C4-2B (cell line): ENCODE measurements around the gene ARHGAP26.

Source experiments
- H3K27ac ChIP-seq: fragments of 450-650 bp; 2 replicates; pipeline ENCODE4 v1.5.1; 2017
- ZFX ChIP-seq: fragments of 450-650 bp; IDR thresholded peaks from 2 replicates; pipeline ENCODE4 v1.6.1; 2017
- TF ChIP-seq, protein P1 (sequence below): fragments of 450-650 bp; conservative IDR thresholded peaks from 2 replicates; pipeline ENCODE4 v1.5.1; 2017; ENCODE audit warnings: mild to moderate bottlenecking

ARHGAP26 gene

DNA sequence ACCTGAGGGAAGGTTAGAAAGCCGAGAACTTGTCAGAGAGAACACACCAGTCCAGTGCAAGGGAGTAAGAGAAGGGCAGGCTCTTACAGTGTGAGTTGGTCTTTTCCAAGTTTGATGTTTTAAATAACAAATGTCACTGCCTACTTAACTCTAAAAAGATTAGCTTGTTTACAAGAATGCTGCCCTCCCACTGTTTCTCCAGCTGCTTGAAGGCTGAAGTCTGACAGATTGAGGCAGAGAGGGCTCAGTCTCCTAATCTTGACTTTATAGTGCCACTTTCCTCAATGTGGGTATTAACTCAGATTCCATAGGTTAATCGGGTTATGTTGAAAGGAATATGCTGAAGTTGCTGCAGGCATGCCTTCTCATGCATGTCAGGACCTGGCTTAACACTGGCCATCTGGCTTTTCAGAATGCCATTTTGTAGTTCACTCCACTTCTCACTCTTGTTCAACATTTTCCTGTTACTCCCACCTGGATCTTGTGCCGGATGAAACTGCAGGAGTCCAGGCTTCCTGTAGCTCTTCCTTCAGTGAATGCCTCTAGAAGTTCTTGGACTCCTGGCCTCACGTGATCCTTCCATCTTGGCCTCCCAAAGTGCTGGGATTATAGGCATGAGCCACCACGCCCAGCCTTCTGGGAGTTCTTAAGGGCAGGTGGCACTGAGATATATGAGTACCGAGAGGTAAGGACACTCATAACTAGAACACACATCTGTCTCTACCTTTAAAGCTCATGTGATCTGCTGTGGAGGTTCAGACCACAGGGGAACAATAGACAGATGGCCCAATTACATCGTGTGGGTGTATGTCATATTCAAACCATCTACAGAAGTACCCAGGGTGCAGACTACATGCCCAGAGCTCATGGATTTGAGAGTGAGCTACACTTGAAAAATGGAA, 249.7 kb downstream of the ARHGAP26 start:
- no peak overlapping the region for H3K27ac ChIP-seq
- TF ChIP-seq, protein P1, sequence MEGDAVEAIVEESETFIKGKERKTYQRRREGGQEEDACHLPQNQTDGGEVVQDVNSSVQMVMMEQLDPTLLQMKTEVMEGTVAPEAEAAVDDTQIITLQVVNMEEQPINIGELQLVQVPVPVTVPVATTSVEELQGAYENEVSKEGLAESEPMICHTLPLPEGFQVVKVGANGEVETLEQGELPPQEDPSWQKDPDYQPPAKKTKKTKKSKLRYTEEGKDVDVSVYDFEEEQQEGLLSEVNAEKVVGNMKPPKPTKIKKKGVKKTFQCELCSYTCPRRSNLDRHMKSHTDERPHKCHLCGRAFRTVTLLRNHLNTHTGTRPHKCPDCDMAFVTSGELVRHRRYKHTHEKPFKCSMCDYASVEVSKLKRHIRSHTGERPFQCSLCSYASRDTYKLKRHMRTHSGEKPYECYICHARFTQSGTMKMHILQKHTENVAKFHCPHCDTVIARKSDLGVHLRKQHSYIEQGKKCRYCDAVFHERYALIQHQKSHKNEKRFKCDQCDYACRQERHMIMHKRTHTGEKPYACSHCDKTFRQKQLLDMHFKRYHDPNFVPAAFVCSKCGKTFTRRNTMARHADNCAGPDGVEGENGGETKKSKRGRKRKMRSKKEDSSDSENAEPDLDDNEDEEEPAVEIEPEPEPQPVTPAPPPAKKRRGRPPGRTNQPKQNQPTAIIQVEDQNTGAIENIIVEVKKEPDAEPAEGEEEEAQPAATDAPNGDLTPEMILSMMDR: no peak
- no peak for TF ChIP-seq ZFX

DNA sequence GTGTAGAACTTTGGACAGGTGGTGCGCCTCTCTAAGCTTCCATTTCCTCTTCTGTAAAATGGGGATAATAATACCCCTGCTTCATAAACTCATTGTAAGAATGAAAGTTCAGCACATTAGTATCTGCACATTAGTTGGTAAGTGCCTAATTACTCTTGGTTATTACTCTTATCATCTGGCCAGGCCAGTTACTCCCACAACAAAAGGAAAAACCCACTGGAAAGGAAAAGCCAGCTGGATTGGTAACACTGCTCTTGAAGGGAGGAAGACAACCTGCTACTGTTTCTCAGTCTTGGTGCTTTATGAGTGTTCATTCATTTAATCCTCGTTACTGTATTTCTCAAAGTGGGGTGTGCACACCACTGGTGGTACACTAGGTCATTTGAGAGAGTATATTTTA, 251.4 kb downstream of the ARHGAP26 start:
- TF ChIP-seq, protein P1: no peak
- TF ChIP-seq ZFX: no peak
- no peak overlapping the region for H3K27ac ChIP-seq

DNA sequence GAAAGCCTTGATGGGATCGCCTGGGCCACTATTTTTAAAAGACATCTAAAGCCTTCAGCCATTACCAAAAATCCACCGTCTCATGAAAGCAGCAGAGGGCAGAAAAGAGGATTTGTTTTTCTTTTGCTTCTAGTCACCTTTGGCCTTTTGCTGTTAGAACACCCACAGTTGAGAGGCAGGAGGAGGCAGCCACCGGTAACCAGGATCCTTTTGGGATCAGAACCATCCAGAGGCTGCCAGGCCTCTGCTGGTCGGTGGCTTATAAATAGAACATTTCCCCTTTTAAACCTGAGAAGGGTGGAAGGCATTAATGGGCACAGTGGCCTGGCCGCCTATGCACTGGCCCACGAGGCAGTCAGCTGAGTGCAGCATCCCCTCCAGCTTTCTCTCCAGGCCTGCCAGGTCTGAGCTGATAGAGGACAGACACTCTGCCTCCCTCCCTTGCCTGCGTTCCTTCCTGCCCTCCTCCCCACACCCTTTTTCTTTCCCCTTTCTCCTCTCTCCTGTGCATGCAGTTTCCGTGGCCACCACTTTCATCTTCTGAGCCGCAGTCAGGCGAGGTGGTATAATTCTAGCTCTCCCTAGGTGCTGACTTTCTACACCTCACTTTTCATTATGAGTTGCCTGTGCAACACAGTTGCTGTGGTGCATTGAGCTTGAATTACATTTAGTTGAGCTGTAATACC, 253.4 kb downstream of the ARHGAP26 start:
- no peak overlapping the region for H3K27ac ChIP-seq
- TF ChIP-seq, protein P1: no peak
- no peak for TF ChIP-seq ZFX

DNA sequence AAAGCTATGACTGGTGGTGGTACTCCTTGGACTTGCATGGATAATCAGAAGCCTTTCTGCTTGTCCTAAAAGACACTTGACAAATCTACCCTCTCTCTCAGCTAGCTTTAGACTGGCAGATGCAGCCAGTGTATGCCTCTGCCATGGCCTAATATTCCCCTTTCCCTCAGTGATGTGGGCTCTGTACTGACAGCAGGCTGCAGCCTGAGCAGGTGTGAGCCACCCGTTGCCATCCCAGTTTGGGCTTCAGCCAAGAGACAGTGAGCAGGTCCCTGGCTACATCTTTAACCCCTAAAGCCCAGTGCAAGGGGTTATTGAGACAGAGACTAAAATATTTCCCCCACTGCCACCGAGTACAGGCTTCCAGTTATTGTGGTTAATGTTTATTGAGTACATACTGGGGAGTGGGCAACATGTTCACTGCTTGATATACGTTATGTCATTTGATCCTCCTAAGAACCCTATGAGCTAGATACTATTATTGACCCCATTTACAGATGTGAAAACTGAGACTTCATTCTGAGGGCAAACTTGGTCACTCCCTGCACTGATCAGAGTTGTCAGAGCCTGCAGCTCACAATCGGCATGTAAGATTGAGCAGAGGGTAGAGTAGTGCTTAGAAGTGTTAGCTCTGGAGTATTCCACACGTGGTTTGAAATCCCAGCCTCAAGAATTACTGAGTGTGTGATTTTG, 254.2 kb downstream of the ARHGAP26 start:
- H3K27ac ChIP-seq: no peak overlapping the region

DNA sequence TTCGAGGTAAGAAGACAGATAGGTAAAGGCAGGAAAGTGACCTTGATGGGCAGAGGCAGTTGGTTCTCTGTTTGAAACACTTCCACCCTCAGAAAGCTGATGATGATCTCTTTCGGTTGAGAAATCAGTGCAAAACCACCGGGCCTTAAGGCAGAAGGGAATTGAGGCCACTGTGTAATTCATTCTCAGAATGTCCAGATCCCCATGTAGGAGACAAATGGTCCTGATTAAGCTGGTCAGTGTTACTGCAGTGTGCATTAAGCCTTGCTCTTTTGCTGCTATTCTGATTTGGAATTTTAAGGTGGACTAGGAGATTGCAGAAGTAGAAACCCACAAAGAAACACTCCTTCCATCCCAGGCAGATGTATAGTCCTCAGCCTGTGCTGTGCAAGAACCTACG, 255.2 kb downstream of the ARHGAP26 start:
- H3K27ac ChIP-seq: no peak overlapping the region
- TF ChIP-seq, protein P1: no peak
- no peak for TF ChIP-seq ZFX

More for the DNA sequence above, 254.2 kb downstream of the ARHGAP26 start:
- no peak for TF ChIP-seq ZFX
- TF ChIP-seq, protein P1: no peak

DNA sequence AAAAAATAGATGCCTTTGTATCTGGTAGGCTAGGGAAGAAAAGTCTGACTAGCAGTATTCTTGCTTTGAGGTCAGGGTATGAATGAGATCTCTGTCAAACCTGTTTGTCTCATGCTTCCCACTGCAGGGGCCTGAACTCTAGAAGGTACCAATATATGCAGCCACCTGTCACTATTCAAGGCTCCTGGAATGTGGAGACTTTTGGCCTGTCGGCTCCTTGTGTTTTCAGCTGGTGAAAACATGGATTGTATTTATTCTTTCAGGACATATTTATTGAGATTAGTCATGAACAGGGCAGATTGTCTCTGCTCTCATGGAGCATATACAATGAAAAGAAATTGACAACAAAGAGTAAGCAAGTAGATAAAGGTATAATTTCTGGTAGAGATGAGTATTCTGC, 255.8 kb downstream of the ARHGAP26 start:
- TF ChIP-seq, protein P1: no peak
- TF ChIP-seq ZFX: no peak
- no peak overlapping the region for H3K27ac ChIP-seq

DNA sequence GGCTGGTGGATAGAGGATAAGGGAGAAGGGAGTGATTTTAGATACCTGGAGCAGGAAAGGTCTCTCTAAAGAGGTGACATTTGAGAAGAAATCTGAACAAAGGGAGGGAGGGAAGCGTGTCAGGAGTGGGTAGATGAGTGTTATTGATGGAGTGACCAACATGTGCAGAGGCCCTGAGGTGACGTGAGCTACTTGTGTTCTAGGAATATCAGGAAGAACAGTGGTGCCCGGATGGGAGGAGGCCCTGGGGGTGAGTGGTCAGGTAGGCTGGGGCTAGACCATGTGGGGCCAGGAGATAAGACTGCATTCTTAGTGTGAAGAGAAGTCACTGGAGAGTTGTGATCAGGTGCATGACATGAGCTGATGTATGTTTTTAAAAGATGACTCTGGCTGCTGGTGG, 256.2 kb downstream of the ARHGAP26 start:
- TF ChIP-seq, protein P1: no peak
- no peak for TF ChIP-seq ZFX
- H3K27ac ChIP-seq: no peak overlapping the region
